Measurements from ENCODE around the gene EFNA4. TPM values are rescaled to one million over a fixed set of nuclear protein-coding genes. Genes with fewer than 3 reads are reported as not detected.

Gene EFNA4
- total RNA-seq, 1 experiment from 2014 or later: 22.7 TPM

DNA sequence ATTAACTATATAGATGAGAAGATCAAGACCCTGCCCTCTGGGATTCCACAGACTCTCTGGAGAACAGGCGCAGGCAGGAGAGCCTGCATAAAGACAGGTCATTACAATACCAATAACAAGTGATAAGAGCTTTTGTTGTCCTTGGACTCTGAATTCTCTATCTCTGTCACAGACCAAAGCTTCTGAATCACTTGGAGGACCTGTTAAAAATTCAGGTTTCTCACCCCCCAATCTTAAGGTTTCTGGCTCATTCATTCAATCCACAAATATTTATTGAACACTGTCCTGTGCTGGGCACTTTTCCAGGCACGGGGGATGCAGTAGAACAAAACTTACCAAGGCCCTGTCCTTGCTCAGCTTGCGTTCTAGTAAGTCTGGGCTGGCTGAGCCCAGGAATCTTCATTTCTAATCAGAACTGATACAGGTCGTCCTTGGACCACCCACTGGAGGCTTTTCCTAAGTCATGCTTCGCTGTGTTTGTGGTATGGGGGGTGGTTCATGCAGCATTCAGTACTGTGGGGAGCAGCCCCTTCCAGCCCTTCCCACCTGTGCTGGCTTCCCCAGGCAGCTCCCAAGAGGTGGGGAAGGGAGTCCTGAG lies 1.4 kb downstream of the EFNA4 start (continued):
- TF ChIP-seq, protein P1, sequence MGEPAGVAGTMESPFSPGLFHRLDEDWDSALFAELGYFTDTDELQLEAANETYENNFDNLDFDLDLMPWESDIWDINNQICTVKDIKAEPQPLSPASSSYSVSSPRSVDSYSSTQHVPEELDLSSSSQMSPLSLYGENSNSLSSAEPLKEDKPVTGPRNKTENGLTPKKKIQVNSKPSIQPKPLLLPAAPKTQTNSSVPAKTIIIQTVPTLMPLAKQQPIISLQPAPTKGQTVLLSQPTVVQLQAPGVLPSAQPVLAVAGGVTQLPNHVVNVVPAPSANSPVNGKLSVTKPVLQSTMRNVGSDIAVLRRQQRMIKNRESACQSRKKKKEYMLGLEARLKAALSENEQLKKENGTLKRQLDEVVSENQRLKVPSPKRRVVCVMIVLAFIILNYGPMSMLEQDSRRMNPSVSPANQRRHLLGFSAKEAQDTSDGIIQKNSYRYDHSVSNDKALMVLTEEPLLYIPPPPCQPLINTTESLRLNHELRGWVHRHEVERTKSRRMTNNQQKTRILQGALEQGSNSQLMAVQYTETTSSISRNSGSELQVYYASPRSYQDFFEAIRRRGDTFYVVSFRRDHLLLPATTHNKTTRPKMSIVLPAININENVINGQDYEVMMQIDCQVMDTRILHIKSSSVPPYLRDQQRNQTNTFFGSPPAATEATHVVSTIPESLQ (CRISPR knock-in tag; IDR thresholded peaks at IDR 0.05): no peak
- TF ChIP-seq MXD4 (CRISPR knock-in tag; IDR thresholded peaks at IDR 0.05; ENCODE audit: borderline replicate concordance): no peak
- no peak for TF ChIP-seq SMAD3 (CRISPR knock-in tag; IDR thresholded peaks at IDR 0.05; ENCODE audit: borderline replicate concordance)

DNA sequence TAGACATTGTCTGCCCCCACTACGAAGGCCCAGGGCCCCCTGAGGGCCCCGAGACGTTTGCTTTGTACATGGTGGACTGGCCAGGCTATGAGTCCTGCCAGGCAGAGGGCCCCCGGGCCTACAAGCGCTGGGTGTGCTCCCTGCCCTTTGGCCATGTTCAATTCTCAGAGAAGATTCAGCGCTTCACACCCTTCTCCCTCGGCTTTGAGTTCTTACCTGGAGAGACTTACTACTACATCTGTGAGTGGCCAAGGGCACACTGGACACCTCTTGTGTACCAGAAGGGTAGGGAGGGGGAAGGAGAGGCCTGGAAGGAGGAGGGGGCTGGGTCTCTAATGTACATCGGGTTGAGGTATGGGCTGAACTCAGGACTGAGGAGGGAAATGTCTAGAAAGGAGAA lies 3.2 kb downstream of the EFNA4 start:
- CTCF ChIA-PET: interaction anchor here (0.9 to 2.1 kb wide), 2 partner anchors 18 to 25 kb away, joined by 3 to 12 read pairs; no protein-coding TSS in a partner anchor

DNA sequence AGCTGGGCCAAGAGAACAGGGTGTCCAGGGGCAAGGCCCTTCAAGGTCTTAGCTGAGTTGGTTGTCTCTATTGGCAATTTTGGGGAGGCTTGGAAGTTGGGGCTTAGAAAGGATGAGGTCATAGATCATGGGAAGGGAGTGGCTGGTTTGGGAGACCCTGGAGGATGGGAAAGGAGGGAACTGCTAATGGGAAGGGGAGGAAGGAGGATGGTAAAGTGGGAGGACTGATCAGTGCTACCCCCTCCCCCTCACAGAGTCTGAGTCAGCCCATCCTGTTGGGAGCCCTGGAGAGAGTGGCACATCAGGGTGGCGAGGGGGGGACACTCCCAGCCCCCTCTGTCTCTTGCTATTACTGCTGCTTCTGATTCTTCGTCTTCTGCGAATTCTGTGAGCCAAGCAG lies 5.1 kb downstream of the EFNA4 start:
- POLR2A ChIA-PET: no interaction called here
- no peaks in the 10 kb centered on the region for H3K9me3 Mint-ChIP-seq
- CTCF ChIA-PET: interaction anchor here (1.2 to 2.1 kb wide), 2 partner anchors 17 kb away, joined by 5 to 12 read pairs; partner anchors contain the start of gene ADAM15
- H3K27ac Mint-ChIP-seq: peak overlapping the region; percentile 21; the same call in 1 of the 2 replicates
- ATAC-seq (no peak), DNase-seq (ENCODE audit: low spot score) (no peak)
- peaks cover 19% of the 10 kb centered on the region for H3K27me3 Mint-ChIP-seq (ENCODE audit: low read depth)
- peaks cover 47% of the 10 kb centered on the region for H3K4me1 Mint-ChIP-seq
- peaks cover 24% of the 10 kb centered on the region for H3K36me3 Mint-ChIP-seq
- H3K4me3 Mint-ChIP-seq: no peak overlapping the region
- TF ChIP-seq, protein P2, sequence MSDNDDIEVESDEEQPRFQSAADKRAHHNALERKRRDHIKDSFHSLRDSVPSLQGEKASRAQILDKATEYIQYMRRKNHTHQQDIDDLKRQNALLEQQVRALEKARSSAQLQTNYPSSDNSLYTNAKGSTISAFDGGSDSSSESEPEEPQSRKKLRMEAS (CRISPR knock-in tag; IDR thresholded peaks at IDR 0.05): no peak
- TF ChIP-seq, protein P3, sequence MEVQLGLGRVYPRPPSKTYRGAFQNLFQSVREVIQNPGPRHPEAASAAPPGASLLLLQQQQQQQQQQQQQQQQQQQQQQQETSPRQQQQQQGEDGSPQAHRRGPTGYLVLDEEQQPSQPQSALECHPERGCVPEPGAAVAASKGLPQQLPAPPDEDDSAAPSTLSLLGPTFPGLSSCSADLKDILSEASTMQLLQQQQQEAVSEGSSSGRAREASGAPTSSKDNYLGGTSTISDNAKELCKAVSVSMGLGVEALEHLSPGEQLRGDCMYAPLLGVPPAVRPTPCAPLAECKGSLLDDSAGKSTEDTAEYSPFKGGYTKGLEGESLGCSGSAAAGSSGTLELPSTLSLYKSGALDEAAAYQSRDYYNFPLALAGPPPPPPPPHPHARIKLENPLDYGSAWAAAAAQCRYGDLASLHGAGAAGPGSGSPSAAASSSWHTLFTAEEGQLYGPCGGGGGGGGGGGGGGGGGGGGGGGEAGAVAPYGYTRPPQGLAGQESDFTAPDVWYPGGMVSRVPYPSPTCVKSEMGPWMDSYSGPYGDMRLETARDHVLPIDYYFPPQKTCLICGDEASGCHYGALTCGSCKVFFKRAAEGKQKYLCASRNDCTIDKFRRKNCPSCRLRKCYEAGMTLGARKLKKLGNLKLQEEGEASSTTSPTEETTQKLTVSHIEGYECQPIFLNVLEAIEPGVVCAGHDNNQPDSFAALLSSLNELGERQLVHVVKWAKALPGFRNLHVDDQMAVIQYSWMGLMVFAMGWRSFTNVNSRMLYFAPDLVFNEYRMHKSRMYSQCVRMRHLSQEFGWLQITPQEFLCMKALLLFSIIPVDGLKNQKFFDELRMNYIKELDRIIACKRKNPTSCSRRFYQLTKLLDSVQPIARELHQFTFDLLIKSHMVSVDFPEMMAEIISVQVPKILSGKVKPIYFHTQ (CRISPR knock-in tag; IDR thresholded peaks at IDR 0.05): no peak
- TF ChIP-seq TEAD1 (CRISPR knock-in tag; IDR thresholded peaks at IDR 0.05): no peak
- TF ChIP-seq, protein P4, sequence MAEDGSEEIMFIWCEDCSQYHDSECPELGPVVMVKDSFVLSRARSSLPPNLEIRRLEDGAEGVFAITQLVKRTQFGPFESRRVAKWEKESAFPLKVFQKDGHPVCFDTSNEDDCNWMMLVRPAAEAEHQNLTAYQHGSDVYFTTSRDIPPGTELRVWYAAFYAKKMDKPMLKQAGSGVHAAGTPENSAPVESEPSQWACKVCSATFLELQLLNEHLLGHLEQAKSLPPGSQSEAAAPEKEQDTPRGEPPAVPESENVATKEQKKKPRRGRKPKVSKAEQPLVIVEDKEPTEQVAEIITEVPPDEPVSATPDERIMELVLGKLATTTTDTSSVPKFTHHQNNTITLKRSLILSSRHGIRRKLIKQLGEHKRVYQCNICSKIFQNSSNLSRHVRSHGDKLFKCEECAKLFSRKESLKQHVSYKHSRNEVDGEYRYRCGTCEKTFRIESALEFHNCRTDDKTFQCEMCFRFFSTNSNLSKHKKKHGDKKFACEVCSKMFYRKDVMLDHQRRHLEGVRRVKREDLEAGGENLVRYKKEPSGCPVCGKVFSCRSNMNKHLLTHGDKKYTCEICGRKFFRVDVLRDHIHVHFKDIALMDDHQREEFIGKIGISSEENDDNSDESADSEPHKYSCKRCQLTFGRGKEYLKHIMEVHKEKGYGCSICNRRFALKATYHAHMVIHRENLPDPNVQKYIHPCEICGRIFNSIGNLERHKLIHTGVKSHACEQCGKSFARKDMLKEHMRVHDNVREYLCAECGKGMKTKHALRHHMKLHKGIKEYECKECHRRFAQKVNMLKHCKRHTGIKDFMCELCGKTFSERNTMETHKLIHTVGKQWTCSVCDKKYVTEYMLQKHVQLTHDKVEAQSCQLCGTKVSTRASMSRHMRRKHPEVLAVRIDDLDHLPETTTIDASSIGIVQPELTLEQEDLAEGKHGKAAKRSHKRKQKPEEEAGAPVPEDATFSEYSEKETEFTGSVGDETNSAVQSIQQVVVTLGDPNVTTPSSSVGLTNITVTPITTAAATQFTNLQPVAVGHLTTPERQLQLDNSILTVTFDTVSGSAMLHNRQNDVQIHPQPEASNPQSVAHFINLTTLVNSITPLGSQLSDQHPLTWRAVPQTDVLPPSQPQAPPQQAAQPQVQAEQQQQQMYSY (CRISPR knock-in tag; IDR thresholded peaks at IDR 0.05): no peak
- TF ChIP-seq IRF2 (CRISPR knock-in tag; IDR thresholded peaks at IDR 0.05; ENCODE audit: borderline replicate concordance, low read depth): no peak
- no peak for TF ChIP-seq ETV6 (CRISPR knock-in tag; IDR thresholded peaks at IDR 0.05)
- TF ChIP-seq SMAD4 (CRISPR knock-in tag; IDR thresholded peaks at IDR 0.05): no peak
- TF ChIP-seq MXD4 (CRISPR knock-in tag; IDR thresholded peaks at IDR 0.05; ENCODE audit: borderline replicate concordance): no peak
- TF ChIP-seq, protein P5, sequence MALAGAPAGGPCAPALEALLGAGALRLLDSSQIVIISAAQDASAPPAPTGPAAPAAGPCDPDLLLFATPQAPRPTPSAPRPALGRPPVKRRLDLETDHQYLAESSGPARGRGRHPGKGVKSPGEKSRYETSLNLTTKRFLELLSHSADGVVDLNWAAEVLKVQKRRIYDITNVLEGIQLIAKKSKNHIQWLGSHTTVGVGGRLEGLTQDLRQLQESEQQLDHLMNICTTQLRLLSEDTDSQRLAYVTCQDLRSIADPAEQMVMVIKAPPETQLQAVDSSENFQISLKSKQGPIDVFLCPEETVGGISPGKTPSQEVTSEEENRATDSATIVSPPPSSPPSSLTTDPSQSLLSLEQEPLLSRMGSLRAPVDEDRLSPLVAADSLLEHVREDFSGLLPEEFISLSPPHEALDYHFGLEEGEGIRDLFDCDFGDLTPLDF (CRISPR knock-in tag; IDR thresholded peaks at IDR 0.05): no peak

More for the DNA sequence above, 3.2 kb downstream of the EFNA4 start:
- H3K27me3 Mint-ChIP-seq (ENCODE audit: low read depth): peaks cover 4% of the 10 kb centered on the region
- no peaks in the 10 kb centered on the region for H3K9me3 Mint-ChIP-seq
- POLR2A ChIA-PET: no interaction called here
- no peak for TF ChIP-seq ETV6 (CRISPR knock-in tag; IDR thresholded peaks at IDR 0.05)
- TF ChIP-seq NR1H2 (CRISPR knock-in tag; IDR thresholded peaks at IDR 0.05): no peak
- TF ChIP-seq, protein P1 (CRISPR knock-in tag; IDR thresholded peaks at IDR 0.05): no peak
- TF ChIP-seq TEAD1 (CRISPR knock-in tag; IDR thresholded peaks at IDR 0.05): no peak
- TF ChIP-seq, protein P6, sequence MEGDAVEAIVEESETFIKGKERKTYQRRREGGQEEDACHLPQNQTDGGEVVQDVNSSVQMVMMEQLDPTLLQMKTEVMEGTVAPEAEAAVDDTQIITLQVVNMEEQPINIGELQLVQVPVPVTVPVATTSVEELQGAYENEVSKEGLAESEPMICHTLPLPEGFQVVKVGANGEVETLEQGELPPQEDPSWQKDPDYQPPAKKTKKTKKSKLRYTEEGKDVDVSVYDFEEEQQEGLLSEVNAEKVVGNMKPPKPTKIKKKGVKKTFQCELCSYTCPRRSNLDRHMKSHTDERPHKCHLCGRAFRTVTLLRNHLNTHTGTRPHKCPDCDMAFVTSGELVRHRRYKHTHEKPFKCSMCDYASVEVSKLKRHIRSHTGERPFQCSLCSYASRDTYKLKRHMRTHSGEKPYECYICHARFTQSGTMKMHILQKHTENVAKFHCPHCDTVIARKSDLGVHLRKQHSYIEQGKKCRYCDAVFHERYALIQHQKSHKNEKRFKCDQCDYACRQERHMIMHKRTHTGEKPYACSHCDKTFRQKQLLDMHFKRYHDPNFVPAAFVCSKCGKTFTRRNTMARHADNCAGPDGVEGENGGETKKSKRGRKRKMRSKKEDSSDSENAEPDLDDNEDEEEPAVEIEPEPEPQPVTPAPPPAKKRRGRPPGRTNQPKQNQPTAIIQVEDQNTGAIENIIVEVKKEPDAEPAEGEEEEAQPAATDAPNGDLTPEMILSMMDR (IDR thresholded peaks at IDR 0.05): no peak
- TF ChIP-seq, protein P7, sequence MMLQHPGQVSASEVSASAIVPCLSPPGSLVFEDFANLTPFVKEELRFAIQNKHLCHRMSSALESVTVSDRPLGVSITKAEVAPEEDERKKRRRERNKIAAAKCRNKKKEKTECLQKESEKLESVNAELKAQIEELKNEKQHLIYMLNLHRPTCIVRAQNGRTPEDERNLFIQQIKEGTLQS (CRISPR knock-in tag; conservative IDR thresholded peaks at IDR 0.05): no peak
- TF ChIP-seq JUN (CRISPR knock-in tag; IDR thresholded peaks at IDR 0.05): no peak
- no peak for TF ChIP-seq EMX1 (CRISPR knock-in tag; IDR thresholded peaks at IDR 0.05)
- peaks cover 24% of the 10 kb centered on the region for H3K36me3 Mint-ChIP-seq
- peaks cover 32% of the 10 kb centered on the region for H3K4me1 Mint-ChIP-seq
- no peak overlapping the region for H3K27ac Mint-ChIP-seq
- no peak for ATAC-seq
- DNase-seq (ENCODE audit: low spot score): no peak
- H3K4me3 Mint-ChIP-seq: no peak overlapping the region

All from WTC11 (cell line).